Measurements from ENCODE around the gene ZCWPW1. TPM values are rescaled to one million over a fixed set of nuclear protein-coding genes. Genes with fewer than 3 reads are reported as not detected.

Gene ZCWPW1
- total RNA-seq, 1 donor from 2014 or later, result 0.51 TPM

DNA sequence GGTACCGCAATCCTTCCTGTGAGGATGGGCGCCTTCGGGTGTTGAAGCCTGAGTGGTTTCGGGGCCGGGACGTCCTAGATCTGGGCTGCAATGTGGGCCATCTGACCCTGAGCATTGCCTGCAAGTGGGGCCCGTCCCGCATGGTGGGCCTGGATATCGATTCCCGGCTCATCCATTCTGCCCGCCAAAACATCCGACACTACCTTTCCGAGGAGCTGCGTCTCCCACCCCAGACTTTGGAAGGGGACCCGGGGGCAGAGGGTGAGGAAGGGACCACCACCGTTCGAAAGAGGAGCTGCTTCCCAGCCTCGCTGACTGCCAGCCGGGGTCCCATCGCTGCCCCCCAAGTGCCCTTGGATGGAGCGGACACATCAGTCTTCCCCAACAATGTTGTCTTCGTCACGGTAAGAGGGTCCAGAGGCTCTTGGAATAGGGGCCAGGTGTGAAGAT, 2.8 kb upstream of the ZCWPW1 start:
- no peak for DNase-seq

DNA sequence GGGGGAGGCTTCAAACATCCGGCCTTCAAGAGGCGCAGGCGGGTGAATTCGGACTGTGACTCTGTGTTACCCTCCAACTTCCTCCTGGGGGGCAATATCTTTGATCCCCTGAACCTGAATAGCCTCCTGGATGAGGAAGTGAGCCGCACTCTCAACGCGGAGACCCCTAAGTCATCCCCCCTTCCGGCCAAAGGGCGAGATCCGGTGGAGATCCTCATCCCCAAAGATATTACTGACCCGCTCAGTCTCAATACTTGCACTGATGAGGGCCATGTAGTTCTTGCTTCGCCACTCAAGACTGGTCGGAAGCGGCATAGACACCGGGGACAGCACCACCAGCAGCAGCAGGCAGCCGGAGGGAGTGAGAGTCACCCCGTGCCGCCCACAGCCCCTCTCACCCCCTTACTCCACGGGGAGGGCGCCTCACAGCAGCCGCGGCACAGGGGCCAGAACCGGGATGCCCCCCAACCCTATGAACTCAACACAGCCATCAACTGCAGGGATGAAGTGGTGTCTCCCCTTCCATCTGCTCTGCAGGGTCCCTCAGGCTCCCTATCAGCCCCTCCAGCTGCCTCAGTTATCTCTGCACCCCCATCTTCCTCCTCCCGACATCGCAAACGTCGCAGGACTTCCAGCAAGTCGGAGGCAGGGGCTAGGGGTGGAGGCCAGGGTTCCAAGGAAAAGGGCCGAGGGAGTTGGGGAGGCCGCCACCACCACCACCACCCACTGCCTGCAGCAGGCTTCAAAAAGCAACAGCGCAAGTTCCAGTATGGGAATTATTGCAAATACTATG, 2.2 kb upstream of the ZCWPW1 start:
- peak; percentile 33 for DNase-seq

DNA sequence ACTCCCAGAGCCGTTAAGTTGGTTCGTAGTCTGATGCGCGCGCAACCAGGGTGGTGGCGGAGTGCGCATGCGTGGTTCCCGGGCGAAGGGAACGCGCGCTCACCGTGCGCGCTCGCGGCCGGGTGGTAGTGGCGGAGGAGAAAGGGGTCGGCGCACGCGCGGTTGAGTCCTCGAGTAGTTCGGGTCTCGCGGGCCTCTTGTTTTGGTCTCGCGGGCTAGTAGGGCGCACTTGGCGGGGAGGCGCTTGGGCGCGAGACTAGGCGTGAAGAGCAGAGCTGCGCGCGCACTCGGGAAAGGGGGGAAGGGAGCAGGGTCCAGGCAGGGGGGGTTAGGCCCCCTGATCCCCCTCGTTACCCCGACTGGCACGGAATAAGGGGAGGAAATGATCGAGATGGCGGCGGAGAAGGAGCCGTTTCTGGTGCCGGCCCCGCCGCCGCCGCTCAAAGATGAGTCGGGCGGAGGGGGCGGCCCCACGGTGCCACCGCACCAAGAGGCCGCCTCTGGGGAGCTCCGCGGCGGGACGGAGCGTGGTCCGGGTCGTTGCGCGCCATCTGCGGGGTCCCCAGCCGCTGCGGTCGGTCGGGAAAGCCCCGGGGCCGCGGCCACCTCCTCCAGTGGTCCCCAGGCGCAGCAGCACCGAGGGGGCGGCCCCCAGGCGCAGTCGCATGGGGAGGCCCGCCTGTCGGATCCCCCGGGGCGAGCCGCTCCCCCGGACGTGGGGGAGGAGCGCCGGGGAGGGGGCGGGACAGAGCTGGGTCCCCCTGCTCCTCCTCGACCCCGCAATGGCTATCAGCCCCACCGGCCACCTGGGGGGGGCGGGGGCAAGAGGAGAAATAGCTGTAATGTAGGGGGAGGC, 1.4 kb upstream of the ZCWPW1 start, which contains the start of gene MEPCE:
Gene MEPCE (plus strand): TSS at position 195 of the 856 bp plus-strand sequence. CDS start 188 bp downstream, at position 383.
- peak; percentile 97 for DNase-seq

DNA sequence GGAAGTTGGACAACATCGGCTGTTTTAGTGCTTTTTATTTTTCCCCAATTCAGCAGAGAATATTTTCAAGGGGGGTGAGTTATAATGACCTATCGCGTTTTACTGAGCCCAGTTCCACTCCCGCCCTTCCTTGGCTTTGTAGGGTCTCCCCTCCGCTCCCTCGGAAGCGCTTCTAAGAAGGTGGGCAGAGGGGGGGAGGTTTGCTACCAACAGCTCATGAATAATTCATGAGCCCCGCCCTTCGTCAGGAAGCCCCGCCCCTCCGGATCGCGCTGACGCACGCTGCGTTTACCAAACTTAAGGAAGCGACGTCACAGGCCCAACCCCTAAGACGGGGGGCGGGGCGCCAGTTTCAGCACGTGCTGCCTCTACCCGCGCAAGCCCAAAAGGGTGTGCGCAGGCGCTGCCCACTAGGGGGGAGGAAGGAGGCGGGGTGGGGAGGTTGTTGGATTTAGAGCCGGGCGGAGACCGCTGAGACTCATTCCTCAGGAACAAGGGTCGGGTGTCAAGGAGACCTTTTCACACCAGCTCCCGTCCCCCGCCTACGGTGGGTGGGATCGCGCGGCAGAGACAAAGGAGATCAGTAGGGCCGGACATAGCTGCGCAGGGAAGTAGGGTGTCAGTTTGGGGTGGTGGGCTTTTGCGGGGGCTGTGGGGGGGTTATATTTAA, 599 bp upstream of the ZCWPW1 start:
- DNase-seq, result peak; percentile 100

DNA sequence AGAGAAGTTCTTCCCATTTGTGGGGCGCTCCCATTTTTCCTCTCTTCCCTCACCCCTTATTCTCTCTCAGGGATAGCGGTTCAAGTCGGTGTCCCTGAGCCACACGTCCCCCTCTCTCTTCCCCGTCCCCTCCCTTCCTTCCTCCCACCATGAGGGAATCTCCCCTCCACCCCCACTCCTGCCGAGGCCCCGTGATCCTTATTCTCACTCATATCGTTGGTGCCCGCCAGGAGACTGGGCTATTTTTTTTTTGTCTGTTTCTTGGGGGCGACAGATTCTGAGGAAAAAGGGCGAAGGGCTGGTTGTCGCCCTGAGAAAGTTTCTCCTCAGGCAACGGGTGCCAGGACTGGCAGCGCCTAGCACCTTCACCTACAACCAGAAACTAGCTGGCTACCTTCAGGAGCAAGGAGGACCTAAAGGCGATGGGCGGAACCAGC, 723 bp downstream of the ZCWPW1 start:
- DNase-seq, result no peak

DNA sequence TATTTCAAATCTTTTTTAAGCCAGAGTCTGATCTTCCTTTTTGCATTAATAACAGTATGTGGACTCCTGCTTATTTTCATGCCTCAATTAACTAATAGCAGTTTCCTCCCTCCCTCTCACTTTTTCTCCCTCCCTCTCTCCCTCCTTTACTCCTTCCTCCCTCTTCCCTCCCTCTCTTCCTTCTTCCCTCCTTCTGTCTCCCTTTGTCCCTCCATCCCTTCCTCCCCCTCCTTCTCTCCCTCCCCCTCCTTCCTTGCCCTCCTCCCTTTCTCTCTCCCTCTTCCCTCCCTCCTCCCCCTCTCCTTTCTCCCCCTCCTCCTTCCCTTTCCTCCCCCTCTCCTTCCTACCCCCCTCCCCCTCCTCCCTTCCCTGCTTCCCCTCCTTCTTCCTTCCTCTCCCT, 2.0 kb downstream of the ZCWPW1 start:
- no peak for DNase-seq

DNA sequence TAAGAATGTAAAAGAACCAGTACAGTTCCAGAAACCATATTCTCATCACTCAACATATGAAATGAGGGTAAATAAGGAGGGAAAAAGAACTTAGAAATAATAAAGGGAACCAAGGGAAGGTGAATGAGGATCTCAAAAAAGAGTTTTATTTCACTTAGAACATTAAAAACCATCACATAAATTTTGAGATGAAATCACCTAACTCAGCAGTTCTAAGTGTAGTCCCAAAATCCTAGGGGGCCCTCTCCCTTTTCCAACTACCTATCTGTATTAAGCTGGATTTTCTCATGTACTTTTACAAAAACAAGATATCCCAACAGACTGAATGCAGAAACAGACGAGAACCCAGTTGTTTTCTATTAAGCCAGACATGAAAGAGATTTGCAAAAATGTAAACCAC, 3.2 kb downstream of the ZCWPW1 start:
- no peak for DNase-seq

DNA sequence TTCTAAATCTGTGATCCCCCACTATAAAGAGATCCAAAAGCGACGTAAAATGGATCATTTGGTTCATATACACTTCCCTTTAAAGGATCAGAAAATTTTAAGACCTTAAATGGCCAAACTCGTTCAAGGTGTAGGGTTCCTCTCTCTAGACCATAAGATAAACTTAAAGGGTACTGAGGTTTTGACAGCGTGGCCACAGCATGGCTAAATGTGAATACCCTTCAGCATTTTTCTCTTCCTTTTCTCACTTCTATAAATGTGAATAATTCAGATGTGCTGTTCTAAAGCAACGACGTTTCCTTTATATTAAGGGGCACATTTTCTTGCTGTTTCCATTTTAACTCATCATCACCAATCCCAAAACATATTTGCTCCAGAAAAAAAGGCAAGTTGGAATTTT, 5.2 kb downstream of the ZCWPW1 start:
- DNase-seq, result no peak

DNA sequence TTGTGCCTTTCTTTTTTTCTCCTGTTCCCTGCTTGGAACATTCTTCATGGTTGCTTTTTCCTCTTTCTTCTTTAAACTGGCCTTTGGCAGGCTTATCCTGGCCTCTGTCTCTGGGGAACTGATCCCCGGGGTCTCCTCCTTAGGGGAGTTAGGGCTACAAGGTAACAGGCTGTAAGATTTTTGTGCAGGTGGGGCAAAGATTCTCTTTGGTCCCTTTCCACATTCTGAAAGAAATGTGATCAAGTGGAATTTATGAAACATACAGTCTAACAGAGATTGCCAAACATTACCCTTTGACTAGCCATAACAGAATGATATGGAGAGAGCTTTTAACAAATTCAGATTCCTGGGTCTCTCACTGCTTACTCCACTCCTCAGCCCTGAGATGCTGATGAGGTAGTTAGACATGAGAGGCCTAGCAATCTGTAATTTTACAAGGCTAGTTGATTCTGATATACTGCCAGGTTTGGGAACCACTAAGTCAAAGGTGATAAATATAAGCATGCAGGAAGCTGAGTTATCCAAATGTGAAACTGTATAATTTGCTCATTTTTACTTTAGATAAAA, 8.8 kb downstream of the ZCWPW1 start:
- DNase-seq, result no peak

DNA sequence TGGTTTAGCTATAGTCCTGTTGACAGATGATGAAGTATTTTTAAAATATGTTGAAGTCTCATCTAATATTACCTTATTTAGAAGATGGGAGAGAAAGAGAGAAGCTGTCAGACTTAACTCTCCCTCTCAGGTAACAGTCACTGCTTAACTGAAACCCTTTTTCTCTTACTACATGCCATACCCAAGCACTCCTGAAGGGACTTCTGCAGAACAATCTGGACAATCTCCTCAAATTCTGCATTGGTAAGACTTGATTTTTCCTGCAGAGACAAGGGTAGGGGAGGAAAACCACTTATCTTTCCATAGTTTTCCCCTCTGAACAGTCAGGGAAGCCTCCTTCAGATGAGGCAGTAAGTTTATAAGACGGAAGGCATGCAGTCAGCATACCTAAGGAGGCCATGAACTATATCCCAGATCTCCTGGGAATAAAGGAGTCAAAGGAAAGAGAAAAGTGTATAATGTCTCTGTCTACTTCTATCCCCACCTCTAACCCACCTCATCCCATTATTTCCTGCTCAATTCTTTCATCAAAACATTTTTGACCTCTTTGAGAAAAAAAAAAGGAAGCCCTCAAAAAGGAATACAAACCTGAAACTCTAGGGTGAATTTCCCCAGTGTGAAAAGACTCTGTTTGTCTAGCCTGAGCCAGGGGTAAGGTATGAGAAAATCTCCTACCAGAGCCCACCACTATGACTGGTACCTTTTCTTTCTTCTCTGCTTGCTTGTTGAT, 9.4 kb downstream of the ZCWPW1 start:
- DNase-seq, result no peak

DNA sequence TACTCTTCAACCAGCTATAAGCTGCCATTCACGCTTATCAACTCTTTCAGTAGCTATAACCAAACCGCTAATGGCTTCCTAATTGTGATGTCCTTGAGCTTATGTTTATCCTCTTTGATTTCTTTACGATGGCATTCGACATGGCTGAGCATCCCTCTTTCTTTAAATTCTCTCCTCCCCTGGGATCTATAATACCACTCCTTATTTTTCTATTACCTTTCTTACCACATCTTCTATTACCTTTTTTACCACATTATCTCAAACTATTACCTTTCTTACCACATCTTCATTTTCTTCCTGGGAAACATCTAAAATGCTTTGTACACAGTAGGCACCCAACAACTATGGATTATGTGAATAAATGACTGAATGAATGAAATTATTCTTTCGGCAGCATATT, 13.1 kb downstream of the ZCWPW1 start:
- DNase-seq, result no peak

DNA sequence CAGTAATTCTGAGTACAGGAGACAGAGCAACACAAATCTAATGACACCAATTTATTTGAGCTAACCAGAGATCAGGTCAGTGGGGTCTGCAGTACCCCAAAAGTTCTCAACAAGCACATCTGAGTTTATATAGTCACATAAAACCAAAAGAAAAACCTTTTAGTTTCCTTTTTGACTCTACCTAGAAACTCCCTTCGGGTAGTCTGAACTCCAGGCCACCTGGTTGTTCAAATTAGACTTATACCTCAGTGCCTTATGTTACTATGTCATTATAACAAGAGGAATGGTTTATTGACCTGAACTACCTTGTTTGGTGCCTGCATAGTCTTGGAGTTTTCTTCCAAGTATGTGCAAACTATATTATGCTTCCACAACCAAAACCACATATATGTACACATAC, 14.6 kb downstream of the ZCWPW1 start:
- DNase-seq, result no peak

DNA sequence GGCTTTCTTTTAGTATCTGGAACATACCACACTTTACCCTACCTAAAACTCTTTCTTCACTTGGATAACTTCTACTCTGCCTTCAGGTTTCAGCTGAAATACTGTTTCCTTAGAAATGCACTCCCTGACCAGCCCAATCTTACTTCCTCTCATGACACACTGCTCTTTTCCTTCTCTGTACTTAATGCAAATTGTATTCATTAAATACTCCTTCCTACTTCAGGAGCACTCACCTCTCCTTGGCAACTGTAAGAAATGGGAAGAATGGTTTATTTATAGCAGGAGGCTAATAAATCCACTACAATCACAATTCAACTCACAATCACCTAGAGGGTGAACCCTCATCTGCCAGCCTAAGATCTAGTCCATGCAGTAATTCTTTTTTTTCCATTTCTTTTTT, 15.2 kb downstream of the ZCWPW1 start:
- no peak for DNase-seq

DNA sequence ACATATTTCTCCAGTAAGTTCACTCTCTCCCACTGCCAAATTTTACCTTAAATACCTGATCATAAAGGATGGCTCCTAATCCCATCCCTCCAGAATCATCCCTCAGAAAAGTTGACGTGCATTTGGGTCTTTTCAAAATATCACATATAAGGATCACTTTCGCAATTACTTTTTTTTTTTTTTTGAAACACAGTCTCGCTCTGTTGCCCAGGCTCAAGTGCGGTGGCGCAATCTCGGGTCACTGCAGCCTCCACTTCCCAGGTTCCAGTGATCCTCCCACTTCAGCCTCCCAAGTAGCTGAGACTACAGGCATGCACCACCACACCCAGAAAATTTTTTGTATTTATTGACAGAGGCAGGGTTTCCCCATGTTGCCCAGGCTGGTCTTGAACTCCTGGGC, 17.4 kb downstream of the ZCWPW1 start:
- DNase-seq, result no peak

DNA sequence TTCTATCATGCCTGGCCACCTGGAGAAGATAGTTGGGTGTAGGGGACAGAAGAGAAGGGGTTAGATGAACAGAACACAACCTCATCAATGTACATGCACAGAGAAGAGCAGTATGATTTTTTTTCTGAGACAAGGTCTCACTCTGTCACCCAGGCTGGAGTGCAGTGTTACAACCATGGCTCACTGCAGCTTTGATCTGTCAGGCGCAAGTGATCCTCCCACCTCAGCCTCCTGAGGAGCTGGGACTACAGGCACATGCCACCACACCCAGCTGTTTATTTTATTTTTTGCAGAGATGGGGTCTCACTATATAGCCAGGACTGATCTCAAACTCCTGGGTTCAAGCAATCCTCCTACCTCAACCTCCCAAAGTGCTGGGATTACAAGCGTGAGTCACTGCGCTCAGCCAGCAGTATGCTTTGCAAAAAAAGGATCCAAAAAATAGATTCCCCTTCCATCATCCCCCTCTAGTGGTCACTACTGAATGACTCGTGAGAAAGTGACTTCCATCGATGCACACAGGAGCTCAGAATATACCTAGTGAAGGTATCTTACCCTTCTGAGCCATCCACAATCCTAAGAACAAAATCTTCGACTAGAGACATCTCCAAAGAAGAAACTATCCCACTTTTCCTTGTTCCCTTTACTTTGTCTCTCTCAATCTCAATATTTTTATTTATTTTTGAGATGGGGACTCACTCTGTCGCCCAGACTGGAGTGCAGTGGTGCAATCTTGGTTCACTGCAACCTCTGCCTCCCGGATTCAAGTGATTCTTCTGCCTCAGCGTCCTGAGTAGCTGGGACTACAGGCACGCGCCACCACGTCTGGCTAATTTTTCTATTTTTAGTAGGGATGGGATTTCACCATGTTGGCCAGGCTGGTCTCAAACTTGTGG, 21.0 kb downstream of the ZCWPW1 start:
- DNase-seq, result peak; percentile 84

DNA sequence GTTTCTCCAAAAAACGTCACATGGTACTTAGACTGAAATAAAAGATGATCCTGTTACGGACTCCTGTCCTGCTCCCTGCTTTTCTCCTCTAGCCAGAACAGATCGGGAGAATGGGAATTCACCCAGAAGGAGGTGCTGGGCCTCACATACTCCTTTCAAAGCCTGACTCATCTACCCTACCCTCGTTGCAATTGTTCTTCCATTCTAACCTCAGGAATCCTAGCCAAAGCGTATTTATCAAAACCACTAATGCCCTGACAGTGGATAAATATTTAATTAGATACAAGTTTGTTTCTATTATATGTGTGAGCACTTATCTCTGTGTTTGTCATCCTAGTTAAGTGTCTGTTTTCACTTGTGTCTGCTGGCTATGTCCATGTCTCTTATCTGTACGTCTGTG, 21.7 kb downstream of the ZCWPW1 start:
- DNase-seq, result no peak

DNA sequence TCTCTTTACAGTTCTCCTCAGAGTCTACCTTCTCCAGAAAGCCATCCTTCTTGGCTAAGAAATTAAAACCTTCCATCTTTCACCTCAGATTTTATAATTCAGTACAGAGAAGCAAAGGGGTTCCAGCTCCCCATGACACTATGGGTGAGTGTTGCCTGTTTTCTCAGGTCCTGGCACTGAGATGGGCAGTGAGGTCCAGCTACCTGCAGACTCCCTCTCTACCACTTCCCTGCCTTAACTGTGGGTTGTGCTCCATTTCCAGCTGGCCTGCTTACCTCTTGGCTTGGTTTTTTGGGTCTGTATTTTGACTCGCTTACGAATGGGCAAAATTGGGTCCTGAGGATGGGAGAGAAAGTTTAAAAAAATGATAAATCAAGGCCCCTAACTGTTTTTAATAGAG, 26.3 kb downstream of the ZCWPW1 start:
- DNase-seq, result no peak

DNA sequence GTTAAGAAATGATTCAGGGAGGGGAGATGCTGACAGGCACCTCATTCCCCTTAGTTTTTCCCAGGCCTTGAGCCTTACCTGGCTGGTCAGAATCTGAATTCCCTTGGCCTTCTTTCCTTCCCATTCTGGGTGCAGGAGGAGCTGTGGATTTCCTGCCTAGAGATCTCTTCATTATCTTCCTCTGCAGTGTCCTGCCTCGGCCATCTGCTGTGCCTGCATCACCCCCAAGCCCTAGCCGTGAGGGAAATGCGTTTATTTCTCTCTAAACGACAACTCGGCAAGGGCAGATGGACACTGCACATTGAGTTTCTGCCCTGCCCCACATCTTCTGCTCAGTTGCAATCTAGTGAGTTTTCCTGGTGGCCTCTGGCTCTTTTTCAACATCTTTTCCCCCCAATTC, 26.7 kb downstream of the ZCWPW1 start:
- no peak for DNase-seq

DNA sequence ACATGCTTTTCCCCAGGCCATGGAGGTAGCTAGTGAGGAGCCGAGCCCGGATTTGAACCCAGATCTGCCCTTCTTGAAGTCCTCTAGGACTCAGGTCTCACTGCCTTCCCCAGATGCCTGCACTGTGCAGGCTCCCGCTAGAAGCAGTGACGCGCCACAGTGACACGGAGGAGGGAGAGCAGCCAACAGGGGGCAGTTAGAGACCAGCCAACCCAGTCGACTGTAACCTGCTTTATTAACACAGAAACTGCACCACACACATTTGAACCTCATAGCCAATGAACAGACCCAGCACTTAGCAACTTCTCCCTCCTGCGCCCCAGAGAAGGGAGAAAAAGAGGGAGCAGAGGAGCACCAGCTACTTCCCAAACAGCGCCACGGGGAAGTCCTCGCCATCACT, 27.8 kb downstream of the ZCWPW1 start:
- DNase-seq, result peak; percentile 46

DNA sequence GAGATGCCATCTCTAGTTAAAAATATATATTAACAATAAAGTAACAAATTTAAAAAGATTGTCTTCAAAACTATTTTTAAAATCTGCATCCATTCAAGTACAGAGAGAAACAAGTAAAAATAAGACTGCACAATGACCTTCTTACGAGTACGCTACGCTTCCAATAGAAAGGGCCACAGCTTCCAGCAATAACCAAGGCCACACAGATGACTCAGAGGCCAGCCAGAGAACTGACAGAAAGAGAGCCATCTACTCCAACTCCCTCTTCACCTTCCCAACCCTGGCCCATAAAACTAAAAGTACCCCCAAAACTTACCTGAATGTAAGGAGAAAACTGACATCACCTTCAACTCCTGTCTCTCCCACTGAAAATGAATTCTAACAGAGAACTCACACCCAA, 28.5 kb downstream of the ZCWPW1 start:
- DNase-seq, result no peak

DNA sequence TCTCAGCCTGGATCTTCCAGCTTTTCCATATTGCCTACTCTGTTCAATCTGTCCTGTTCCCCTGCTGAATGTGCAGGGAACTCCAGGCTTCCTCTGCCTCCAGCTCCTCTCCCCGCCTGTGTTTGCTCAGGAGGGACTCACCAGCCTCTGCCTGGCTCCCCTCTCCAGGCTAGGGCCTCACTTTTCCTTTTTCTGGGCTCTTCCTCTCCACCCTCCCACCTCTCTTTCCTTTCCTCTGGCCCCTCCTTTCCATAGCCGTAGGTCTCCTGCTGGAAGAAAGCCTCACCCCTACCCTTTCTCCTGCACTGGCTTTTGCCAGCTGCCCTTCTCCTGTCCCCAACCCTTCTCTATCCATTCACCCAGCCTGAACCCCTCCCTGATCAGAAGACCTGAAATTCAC, 30.3 kb downstream of the ZCWPW1 start:
- DNase-seq, result no peak
